Measurements from ENCODE around the gene SFN.

DNA sequence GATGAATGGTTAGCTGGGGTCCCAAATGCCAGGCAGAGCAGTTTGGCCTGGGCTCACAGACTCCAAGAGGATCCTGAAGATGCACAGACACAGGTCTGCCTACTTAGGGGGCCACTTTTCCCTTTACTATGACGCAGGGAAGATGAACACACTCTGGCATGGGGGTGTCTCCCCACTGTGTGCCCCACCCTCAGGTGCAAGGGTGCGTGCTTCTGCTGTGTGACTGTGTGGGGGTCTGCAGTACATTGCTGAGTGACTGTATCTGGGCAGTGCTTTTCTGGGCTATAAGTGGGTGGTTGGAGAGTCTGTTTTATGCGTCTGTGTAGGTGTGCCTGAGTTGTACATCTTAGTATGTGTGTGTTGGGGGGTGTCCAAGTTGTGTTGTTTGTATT lies 47.0 kb downstream of the SFN start:
- TF ChIP-seq, protein P1, sequence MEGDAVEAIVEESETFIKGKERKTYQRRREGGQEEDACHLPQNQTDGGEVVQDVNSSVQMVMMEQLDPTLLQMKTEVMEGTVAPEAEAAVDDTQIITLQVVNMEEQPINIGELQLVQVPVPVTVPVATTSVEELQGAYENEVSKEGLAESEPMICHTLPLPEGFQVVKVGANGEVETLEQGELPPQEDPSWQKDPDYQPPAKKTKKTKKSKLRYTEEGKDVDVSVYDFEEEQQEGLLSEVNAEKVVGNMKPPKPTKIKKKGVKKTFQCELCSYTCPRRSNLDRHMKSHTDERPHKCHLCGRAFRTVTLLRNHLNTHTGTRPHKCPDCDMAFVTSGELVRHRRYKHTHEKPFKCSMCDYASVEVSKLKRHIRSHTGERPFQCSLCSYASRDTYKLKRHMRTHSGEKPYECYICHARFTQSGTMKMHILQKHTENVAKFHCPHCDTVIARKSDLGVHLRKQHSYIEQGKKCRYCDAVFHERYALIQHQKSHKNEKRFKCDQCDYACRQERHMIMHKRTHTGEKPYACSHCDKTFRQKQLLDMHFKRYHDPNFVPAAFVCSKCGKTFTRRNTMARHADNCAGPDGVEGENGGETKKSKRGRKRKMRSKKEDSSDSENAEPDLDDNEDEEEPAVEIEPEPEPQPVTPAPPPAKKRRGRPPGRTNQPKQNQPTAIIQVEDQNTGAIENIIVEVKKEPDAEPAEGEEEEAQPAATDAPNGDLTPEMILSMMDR (IDR thresholded peaks at IDR 0.05; ENCODE audit: low read depth, low read length): no peak
- TF ChIP-seq EZH2phosphoT487 (IDR thresholded peaks at IDR 0.05; ENCODE audit: low read depth): no peak

Measured in OCI-LY3 (cell line).